HEK293T (cell line): ENCODE data around the gene RITA1.

ENCODE experiments used
- CTCF ChIA-PET: fragments of 350-600 bp; formaldehyde crosslinking; extraction: SDS; loops from one replicate; lab custom pipeline; 2021; ENCODE audit warnings: antibody characterized with exemption, inconsistent platforms; lab: Yijun Ruan, JAX
- POLR2A ChIA-PET: fragments of 350-600 bp; formaldehyde crosslinking; extraction: SDS; loops from one replicate; lab custom pipeline; 2020; ENCODE audit warnings: antibody characterized with exemption, inconsistent platforms; lab: Yijun Ruan, JAX
- DNase-seq: peaks from one replicate; pipeline ENCODE4 v3.0.0; 2012; ENCODE audit warnings: mixed read lengths; ENCODE audit errors: extremely low spot score
- ARNT ChIP-seq: fragments of 450-650 bp; IDR thresholded peaks from 2 replicates; pipeline ENCODE4 v1.6.1; 2017; ENCODE audit warnings: mild to moderate bottlenecking
- BHLHE40 ChIP-seq: fragments of 450-650 bp; IDR thresholded peaks from 2 replicates; pipeline ENCODE4 v1.6.1; 2016; ENCODE audit warnings: mild to moderate bottlenecking, moderate library complexity, borderline replicate concordance
- CTBP1 ChIP-seq: fragments of 450-650 bp; IDR thresholded peaks from 2 replicates; pipeline ENCODE4 v1.6.1; 2016; ENCODE audit warnings: borderline replicate concordance
- ELF4 ChIP-seq: fragments of 450-650 bp; IDR thresholded peaks from 2 replicates; pipeline ENCODE4 v1.6.1; 2017; ENCODE audit warnings: antibody characterized with exemption
- FOXA1 ChIP-seq: fragments of 450-650 bp; IDR thresholded peaks from 2 replicates; pipeline ENCODE4 v1.6.1; 2016; ENCODE audit warnings: mild to moderate bottlenecking
- FOXK2 ChIP-seq: fragments of 450-650 bp; IDR thresholded peaks from 2 replicates; pipeline ENCODE4 v1.6.1; 2016; ENCODE audit warnings: mild to moderate bottlenecking
- FOXM1 ChIP-seq: fragments of 450-650 bp; IDR thresholded peaks from 2 replicates; pipeline ENCODE4 v1.6.1; 2017; ENCODE audit warnings: mild to moderate bottlenecking, borderline replicate concordance
- HDGF ChIP-seq: fragments of 450-650 bp; IDR thresholded peaks from 2 replicates; pipeline ENCODE4 v1.6.1; 2017; ENCODE audit warnings: antibody characterized with exemption, borderline replicate concordance
- L3MBTL2 ChIP-seq: fragments of 450-650 bp; conservative IDR thresholded peaks from 2 replicates; pipeline ENCODE4 v1.6.1; 2016; ENCODE audit warnings: mild to moderate bottlenecking
- LEF1 ChIP-seq: fragments of 450-650 bp; IDR thresholded peaks from 2 replicates; pipeline ENCODE4 v1.6.1; 2017; ENCODE audit warnings: mild to moderate bottlenecking, borderline replicate concordance
- NFRKB ChIP-seq: fragments of 450-650 bp; IDR thresholded peaks from 2 replicates; pipeline ENCODE4 v1.6.1; 2016; ENCODE audit warnings: mild to moderate bottlenecking, moderate library complexity
- SP1 ChIP-seq: fragments of 450-650 bp; IDR thresholded peaks from 2 replicates; pipeline ENCODE4 v1.6.1; 2017
- SUZ12 ChIP-seq: fragments of 450-650 bp; IDR thresholded peaks from 2 replicates; pipeline ENCODE4 v1.6.1; 2016; ENCODE audit warnings: mild to moderate bottlenecking
- TARDBP ChIP-seq: fragments of 450-650 bp; IDR thresholded peaks from 2 replicates; pipeline ENCODE4 v1.6.1; 2016
- ZNF384 ChIP-seq: fragments of 450-650 bp; IDR thresholded peaks from 2 replicates; pipeline ENCODE4 v1.6.1; 2016
- TF ChIP-seq, protein P1 (sequence below): fragments of 450-650 bp; IDR thresholded peaks from 2 replicates; pipeline ENCODE4 v1.6.1; 2016

Gene RITA1

GRCh38 chr12:113145720-113146551, 39.6 kb upstream of the RITA1 start:
- POLR2A ChIA-PET, result no interaction called here
- DNase-seq, result no peak
- CTCF ChIA-PET, result no interaction called here
- TF ChIP-seq ELF4, result no peak
- no peak for TF ChIP-seq NFRKB
- TF ChIP-seq LEF1, result no peak
- TF ChIP-seq TARDBP, result no peak
- no peak for TF ChIP-seq BHLHE40
- TF ChIP-seq ARNT, result no peak
- TF ChIP-seq FOXK2, result no peak
- TF ChIP-seq ZNF384, result no peak
- TF ChIP-seq FOXA1, result no peak
- TF ChIP-seq, protein P1, sequence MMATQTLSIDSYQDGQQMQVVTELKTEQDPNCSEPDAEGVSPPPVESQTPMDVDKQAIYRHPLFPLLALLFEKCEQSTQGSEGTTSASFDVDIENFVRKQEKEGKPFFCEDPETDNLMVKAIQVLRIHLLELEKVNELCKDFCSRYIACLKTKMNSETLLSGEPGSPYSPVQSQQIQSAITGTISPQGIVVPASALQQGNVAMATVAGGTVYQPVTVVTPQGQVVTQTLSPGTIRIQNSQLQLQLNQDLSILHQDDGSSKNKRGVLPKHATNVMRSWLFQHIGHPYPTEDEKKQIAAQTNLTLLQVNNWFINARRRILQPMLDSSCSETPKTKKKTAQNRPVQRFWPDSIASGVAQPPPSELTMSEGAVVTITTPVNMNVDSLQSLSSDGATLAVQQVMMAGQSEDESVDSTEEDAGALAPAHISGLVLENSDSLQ, result no peak
- TF ChIP-seq L3MBTL2, result no peak
- TF ChIP-seq HDGF, result no peak
- TF ChIP-seq SP1, result no peak
- TF ChIP-seq FOXM1, result no peak
- no peak for TF ChIP-seq SUZ12
- no peak for TF ChIP-seq CTBP1

GRCh38 chr12:113146999-113147398, 38.5 kb upstream of the RITA1 start:
- CTCF ChIA-PET, result no interaction called here
- no peak for DNase-seq
- POLR2A ChIA-PET, result no interaction called here
- TF ChIP-seq FOXA1, result no peak

DNA sequence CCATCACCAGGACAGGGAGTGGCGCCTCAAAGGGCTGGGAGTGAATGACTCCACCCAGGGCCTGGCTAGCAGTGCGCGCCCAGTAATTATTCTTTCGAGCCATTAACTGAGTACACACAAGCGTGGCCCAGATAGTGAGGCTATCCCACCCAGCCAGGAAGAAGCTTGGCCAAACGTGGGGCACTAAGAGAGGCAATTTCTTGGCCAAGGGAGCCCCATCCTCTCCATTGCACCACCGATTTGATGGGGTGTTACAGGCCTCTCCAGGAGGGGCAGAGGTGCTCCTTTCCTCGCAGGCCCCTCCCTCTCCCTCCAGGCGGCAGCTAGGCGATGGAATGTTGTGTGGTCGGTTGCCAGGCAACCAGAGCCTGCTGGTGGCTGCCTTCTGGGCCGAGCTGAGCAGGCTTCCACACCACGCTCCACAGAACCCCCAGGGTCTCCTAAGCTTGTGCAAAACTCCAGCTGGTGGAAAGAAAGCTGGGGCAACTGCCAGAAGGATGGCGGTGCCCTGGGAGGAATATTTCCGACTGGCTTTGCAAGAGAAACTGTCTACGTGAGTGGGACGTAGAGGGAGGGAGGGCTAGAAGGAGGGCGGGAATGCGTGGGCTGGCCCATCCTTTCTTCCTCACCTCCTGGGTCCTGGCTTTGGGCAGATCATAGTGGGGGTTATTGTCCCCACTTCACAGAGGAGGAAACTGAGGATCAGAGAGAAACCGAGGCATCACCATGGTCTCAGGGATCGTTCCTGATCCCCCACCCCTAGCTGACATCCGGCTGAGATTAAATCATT, 36.0 kb upstream of the RITA1 start, which contains the start of gene CFAP73:
TSS of gene CFAP73 (plus strand) at position 364 of the 790 bp plus-strand sequence. CDS start at position 498, 134 bp downstream.
- TF ChIP-seq SUZ12 (no peak), ARNT (no peak), ZNF384 (no peak), NFRKB (no peak), FOXK2 (no peak), SP1 (no peak), L3MBTL2 (no peak)
- DNase-seq, result peak; percentile 79
- ChIA-PET CTCF (interaction anchor here (0.6 kb wide), 1 partner anchor 70 kb away, joined by 5 read pairs; no protein-coding TSS in a partner anchor), POLR2A (no interaction called here)

GRCh38 chr12:113151655-113152054, 33.9 kb upstream of the RITA1 start:
- CTCF ChIA-PET, result interaction anchor here (2.7 kb wide), 1 partner anchor 13 kb away, joined by 7 read pairs; no protein-coding TSS in a partner anchor
- TF ChIP-seq L3MBTL2 (no peak), ELF4 (no peak), LEF1 (no peak), ARNT (no peak), ZNF384 (no peak), SUZ12 (no peak), SP1 (no peak), TARDBP (no peak), FOXK2 (no peak), CTBP1 (no peak), HDGF (no peak), FOXM1 (no peak), BHLHE40 (no peak), FOXA1 (no peak), NFRKB (no peak)
- TF ChIP-seq, protein P1, result no peak
- no peak for DNase-seq
- POLR2A ChIA-PET, result no interaction called here

- POLR2A ChIA-PET, result interaction anchor here (1.1 to 1.2 kb wide), 2 partner anchors 18 to 33 kb away, joined by 3 read pairs; partner anchors contain the start of genes DDX54 and RITA1
- DNase-seq, result no peak
- TF ChIP-seq ELF4 (no peak), FOXK2 (no peak), BHLHE40 (no peak), ZNF384 (no peak), L3MBTL2 (no peak), SP1 (no peak), FOXM1 (no peak), NFRKB (no peak), ARNT (no peak)
- TF ChIP-seq, protein P1, result no peak
- CTCF ChIA-PET, result interaction anchor here (0.8 to 2.7 kb wide), 3 partner anchors 14 to 159 kb away, joined by 3 to 7 read pairs (median 3); no protein-coding TSS in a partner anchor
Measured at GRCh38 chr12:113152196-113152834, 33.2 kb upstream of the RITA1 start.
